Measurements from ENCODE around the gene DEGS2. TPM values are rescaled to one million over a fixed set of nuclear protein-coding genes. Genes with fewer than 3 reads are reported as not detected.
A peak's percentile ranks its signal among the peaks of the same experiment; 100 is the strongest.

DEGS2 gene
- total RNA-seq, 1 experiment from 2014 or later = not detected

GRCh38 chr14:100108840-100109593 is 50.4 kb downstream of the DEGS2 start:
- DNase-seq (ENCODE audit: low read depth, low spot score) = no peak
- in situ Hi-C loops (cut with HindIII; ENCODE audit: low pct_unique_long_range_greater_than_20kb, low sequenced_read_pairs) = no loop called here

- DNase-seq (ENCODE audit: low read depth, low spot score) = peak; percentile 82
- in situ Hi-C loops (cut with HindIII; ENCODE audit: low pct_unique_long_range_greater_than_20kb, low sequenced_read_pairs) = no loop called here
Observed at GRCh38 chr14:100108042-100108825, 51.2 kb downstream of the DEGS2 start.

- no peak for DNase-seq (ENCODE audit: low read depth, low spot score)
- in situ Hi-C loops (cut with HindIII; ENCODE audit: low pct_unique_long_range_greater_than_20kb, low sequenced_read_pairs) = no loop called here
Observed at GRCh38 chr14:100107236-100107635, 52.2 kb downstream of the DEGS2 start.

- no peak for DNase-seq (ENCODE audit: low read depth, low spot score)
- in situ Hi-C loops (cut with HindIII; ENCODE audit: low pct_unique_long_range_greater_than_20kb, low sequenced_read_pairs) = no loop called here
Observed at GRCh38 chr14:100106250-100107112, 53.0 kb downstream of the DEGS2 start.

- in situ Hi-C loops (cut with HindIII; ENCODE audit: low pct_unique_long_range_greater_than_20kb, low sequenced_read_pairs) = no loop called here
- no peak for DNase-seq (ENCODE audit: low read depth, low spot score)
Observed at GRCh38 chr14:100105357-100106169, 53.9 kb downstream of the DEGS2 start.

GRCh38 chr14:100104523-100105300 is 54.7 kb downstream of the DEGS2 start:
- in situ Hi-C loops (cut with HindIII; ENCODE audit: low pct_unique_long_range_greater_than_20kb, low sequenced_read_pairs) = no loop called here
- peak; percentile 48 for DNase-seq (ENCODE audit: low read depth, low spot score)

GRCh38 chr14:100104006-100104352 is 55.5 kb downstream of the DEGS2 start:
- in situ Hi-C loops (cut with HindIII; ENCODE audit: low pct_unique_long_range_greater_than_20kb, low sequenced_read_pairs) = no loop called here
- no peak for DNase-seq (ENCODE audit: low read depth, low spot score)

GRCh38 chr14:100103250-100104005 is 56.0 kb downstream of the DEGS2 start:
- no peak for DNase-seq (ENCODE audit: low read depth, low spot score)
- in situ Hi-C loops (cut with HindIII; ENCODE audit: low pct_unique_long_range_greater_than_20kb, low sequenced_read_pairs) = no loop called here

- DNase-seq (ENCODE audit: low read depth, low spot score) = peak; percentile 50
- in situ Hi-C loops (cut with HindIII; ENCODE audit: low pct_unique_long_range_greater_than_20kb, low sequenced_read_pairs) = no loop called here
Observed at GRCh38 chr14:100102156-100102785, 57.2 kb downstream of the DEGS2 start.

- in situ Hi-C loops (cut with HindIII; ENCODE audit: low pct_unique_long_range_greater_than_20kb, low sequenced_read_pairs) = no loop called here
- DNase-seq (ENCODE audit: low read depth, low spot score) = no peak
Observed at GRCh38 chr14:100100032-100100703, 59.3 kb downstream of the DEGS2 start.

- DNase-seq (ENCODE audit: low read depth, low spot score) = no peak
- in situ Hi-C loops (cut with HindIII; ENCODE audit: low pct_unique_long_range_greater_than_20kb, low sequenced_read_pairs) = no loop called here
Observed at GRCh38 chr14:100098171-100098570, 61.3 kb downstream of the DEGS2 start.

GRCh38 chr14:100096656-100097055 is 62.8 kb downstream of the DEGS2 start:
- in situ Hi-C loops (cut with HindIII; ENCODE audit: low pct_unique_long_range_greater_than_20kb, low sequenced_read_pairs) = no loop called here
- no peak for DNase-seq (ENCODE audit: low read depth, low spot score)

All from SK-MEL-5 (cell line).